ENCODE measurements around the gene TBC1D9.

TBC1D9 gene

DNA sequence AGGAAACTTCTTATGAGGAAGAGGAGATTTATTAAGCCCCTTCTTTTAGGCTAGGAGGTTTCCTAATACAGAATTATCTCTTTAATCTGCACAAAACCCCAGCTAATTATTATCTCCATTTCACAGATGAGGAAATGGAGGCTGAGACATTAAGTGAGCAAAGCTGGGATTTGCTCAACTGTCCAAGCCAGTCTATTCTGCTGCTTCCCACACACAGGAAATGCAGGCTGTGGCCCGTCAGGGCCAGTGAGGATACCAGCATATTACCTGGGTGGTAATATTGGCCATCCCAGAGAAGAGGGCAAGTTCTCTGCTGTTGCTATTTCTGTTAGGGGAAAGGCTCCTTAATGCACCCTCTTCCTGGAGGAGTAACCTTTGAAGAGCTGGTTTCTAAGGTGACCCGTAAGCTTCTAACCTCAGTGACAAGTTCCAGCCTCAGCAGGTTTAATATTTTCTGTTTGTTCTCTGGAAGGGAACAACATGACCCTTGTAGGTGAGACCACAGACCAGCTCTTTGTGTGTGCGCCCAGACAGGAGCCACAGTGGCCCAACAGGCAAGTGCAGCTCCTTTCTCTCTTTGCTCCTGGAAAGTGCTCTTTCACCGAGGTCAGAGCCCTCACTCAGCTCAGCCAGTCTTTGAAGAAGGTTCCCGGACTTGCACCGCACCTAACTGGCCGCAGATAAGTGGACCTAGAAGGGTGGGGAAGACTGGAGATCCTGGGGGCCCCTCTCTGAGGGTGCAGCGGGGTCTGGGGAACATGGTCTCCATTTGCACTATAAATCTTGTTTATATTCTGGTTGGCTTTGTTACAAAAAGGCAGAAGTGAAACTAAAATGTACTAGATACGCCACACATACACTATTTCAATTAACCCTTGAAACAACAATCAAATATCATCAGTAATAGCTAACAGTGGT is 35.5 kb downstream of the TBC1D9 start:
- DNase-seq (ENCODE audit: low read depth): no peak

GRCh38 chr4:140719686-140720085 is 36.5 kb downstream of the TBC1D9 start:
- DNase-seq (ENCODE audit: low read depth): no peak

DNA sequence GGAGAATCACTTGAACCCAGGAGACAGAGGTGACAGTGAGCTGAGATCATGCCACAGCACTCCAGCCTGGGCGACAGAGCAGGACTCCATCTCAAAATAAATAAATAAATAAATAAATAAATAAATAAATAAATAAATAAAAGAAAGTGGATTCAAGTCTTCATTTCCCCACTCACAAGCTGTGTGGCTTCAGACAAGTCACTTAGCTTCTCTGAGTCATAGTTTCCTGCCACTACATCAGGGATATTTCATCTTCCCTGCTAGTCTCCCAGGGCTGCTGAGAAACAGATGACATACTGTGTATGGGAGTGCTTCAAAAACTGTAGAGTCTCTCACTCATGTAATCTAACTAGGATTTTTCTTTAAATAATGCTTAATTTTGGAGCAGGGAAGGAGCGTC is 37.2 kb downstream of the TBC1D9 start:
- no peak for DNase-seq (ENCODE audit: low read depth)

- no peak for DNase-seq (ENCODE audit: low read depth)
Observed at GRCh38 chr4:140718241-140718952, 37.8 kb downstream of the TBC1D9 start.

DNA sequence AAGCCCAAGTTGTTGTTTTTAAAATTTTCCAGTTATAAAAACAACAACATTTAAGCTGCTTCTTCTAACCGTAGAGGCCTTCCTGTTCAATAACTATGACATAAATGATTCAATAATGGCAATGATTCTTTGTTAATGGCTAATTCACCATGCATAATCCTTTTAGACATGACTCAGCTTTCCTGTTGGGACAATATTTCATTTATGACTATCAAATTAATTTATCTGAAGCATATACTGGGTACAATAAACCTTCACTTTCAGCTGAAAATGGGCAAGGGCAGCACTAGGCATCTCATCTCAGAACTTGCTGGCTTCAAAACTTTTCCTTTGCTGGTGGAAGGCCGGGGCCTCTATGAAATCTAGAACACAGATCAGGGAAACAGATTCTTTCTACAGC is 38.9 kb downstream of the TBC1D9 start:
- DNase-seq (ENCODE audit: low read depth): no peak

- no peak for DNase-seq (ENCODE audit: low read depth)
Observed at GRCh38 chr4:140715119-140715518, 41.1 kb downstream of the TBC1D9 start.

- DNase-seq (ENCODE audit: low read depth): no peak
Observed at GRCh38 chr4:140711910-140712309, 44.3 kb downstream of the TBC1D9 start.

DNA sequence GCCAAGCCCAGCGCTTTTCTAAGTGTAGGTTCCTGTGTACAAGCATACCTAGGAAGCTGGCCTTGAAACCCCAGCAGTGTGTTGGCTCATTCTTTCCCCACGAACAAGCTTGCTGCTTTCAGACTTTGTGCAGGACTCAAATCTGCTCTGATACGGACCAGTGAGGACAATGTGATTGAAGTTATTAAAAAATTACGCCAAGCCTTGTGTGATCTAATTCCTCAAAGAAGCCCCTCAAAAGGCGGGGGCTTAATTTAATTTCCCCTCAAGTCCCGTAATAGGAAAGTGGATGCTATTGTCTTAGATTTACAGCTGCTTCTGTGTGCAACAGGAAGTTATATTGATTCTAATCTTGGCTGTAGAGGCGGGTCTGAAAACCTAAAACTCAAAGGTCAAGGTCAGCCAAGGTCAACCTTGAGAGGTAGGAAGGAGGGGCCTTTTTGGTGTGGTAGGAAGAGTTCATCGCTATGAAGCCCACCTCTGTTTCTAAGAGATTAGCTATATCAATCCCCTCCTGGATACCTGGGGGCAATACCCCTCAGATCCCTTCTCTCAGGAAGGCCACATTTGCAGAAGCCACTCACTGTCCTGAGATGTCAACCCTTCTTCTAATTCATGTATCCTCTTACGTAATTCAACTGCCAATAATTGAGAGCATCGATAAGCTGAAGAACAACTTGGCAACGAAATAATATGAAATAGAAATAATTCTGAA is 45.1 kb downstream of the TBC1D9 start:
- no peak for DNase-seq (ENCODE audit: low read depth)

DNA sequence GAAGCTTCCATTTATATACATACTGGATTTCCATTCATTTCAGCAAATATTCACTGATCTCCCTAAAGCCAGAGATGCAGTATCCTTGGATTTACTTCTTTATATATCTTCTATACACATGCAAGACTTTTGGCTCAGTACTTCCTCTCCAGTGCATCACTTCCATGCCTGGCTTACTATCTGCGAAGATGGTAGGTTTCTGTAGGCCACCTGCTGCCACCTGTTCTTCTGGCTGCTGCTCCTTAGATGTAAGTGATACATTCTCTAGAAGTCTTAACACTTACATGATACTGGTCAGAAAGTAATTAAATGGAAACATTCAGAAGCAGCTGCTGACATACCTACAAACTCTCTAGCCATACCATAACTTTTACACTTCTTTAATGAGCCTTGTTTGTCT is 48.9 kb downstream of the TBC1D9 start:
- DNase-seq (ENCODE audit: low read depth): no peak

DNA sequence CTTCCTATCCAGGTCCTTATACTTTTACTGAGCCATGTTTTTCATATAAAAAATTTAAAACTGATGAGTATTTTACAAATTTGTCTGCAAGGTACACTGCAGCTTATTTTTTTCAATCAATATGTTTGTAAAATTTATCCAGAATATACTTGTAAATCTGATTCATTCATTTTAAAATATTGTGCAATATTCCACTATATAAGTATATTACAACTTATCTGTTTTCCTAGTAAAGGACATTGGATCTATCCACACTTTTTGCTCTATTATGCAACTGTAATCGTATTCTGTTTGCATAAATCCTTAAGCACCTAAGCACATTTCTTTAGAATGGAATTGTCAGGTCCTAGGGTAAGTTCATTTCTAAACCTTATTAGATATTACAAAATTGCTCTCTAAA is 49.5 kb downstream of the TBC1D9 start:
- no peak for DNase-seq (ENCODE audit: low read depth)

DNA sequence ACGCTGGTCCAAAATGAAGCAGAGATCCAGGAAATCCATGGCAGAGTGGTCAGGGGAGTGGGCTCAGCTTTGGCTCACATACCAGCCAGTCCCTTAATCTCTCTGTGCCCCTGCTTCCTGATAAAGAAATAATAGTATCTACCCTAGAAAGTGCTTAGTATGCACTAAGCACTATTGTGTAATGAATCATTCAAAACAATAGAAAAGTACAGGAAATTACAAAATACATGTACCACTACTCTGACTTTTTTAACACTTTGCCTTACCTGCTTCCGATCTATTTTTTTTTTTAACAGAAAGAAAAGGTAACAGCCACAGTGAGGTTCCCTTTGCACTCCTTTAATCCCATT is 49.9 kb downstream of the TBC1D9 start:
- no peak for DNase-seq (ENCODE audit: low read depth)

- DNase-seq (ENCODE audit: low read depth): no peak
Observed at GRCh38 chr4:140705625-140706275, 50.4 kb downstream of the TBC1D9 start.

DNA sequence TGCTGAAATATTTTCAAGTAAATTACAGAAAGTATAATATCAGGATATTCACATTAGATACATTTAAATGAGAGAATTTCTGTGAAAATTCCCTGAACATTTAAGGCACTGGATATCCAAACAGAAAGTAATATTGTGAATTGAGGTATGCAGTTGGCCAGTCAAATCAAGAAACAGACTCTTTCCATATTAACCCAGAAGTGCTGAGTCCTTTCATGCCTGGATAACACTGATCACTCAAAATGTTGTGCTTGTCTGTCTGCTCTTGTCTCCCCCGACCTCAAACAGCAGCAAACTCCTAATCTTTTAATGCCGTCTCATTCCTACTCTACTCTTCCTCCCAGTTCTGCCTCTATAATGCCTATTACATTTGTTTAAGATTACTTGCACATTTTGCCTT is 51.2 kb downstream of the TBC1D9 start:
- DNase-seq (ENCODE audit: low read depth): no peak

DNA sequence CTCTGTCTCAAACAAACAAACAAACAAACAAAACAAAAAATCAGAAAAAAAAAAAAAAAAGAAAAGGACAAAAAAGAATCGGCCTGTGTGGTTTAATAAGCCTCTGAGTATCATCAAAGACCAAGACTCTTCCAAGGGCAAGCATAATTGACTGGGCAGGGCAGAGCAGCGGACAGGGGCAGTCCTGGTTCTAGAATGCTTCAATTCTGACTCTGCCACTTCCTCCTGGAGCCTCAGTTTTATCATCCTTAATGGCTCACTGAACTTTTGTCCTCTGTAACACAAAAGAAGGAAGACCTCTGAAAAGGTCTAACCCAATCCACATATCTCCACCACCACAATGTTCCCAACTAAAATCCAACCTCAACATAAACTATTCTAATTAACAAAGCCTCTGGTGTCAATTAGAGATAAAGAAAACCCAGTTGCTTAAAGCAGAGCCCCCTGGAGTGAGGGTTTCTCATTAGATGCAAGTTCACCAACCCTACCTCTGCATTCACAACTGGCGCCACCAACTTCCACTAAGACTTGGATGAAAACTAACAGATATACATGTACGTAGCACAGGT is 51.7 kb downstream of the TBC1D9 start:
- no peak for DNase-seq (ENCODE audit: low read depth)

GRCh38 chr4:140703463-140703862 is 52.7 kb downstream of the TBC1D9 start:
- DNase-seq (ENCODE audit: low read depth): no peak

DNA sequence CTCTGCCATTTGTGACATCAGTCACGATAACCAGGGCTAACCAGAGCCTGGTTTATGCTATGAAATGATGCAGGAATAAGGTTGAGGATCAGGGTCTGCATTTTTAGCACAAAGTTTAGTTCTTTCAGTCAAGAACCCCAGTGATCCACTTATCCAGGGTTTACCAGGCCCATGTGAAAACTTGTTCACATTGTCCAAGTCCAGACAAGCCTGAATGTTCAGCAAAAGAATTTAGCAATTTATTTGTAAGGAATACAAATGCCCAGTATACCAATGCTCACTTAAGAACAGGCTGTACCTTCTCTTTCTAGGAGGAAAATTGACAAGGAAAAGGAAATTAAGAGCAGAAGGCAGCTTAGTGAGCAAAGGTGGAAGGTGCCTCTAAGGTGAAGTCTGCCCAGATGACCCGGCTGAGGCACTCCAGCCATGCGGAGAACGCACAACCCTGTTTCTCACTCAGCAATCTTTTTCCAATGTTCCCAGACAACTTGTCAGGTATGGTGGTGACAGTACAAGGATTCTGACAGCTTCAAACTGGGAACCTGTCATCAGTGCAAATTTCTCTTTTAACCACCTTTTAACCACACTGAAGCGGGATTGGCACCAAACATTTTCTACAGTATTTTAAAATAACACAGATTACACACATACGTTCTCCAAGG is 54.0 kb downstream of the TBC1D9 start:
- no peak for DNase-seq (ENCODE audit: low read depth)

GRCh38 chr4:140701071-140701470 is 55.1 kb downstream of the TBC1D9 start:
- DNase-seq (ENCODE audit: low read depth): no peak

- DNase-seq (ENCODE audit: low read depth): no peak
Observed at GRCh38 chr4:140697709-140698560, 58.2 kb downstream of the TBC1D9 start.

DNA sequence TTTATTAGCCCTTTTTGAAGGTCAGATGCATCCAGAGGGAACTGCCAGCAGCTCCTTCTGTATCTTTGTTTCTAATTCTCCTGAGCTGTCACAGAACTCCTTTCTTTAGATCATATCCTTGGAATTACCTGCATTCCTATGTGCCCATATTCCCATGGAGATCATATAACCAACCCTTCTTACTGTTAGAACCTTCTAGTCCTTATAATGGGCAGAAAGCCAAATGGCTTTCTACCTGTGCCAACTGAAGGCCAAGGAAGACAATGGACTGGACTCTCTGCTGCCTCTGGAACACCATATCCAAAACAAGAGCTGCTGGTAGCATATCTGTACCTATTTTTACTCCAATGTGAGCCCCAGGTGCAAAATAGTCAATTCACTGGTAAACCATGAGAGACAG is 60.7 kb downstream of the TBC1D9 start:
- no peak for DNase-seq (ENCODE audit: low read depth)

- DNase-seq (ENCODE audit: low read depth): no peak
Observed at GRCh38 chr4:140693562-140693961, 62.6 kb downstream of the TBC1D9 start.

- DNase-seq (ENCODE audit: low read depth): no peak
Observed at GRCh38 chr4:140691369-140691768, 64.8 kb downstream of the TBC1D9 start.

All from non-pigmented ciliary epithelial cell (primary cell).